HepG2 (cell line): ENCODE measurements around the gene LAMB2. TPM values are rescaled to one million over a fixed set of nuclear protein-coding genes. Genes with fewer than 3 reads are reported as not detected.

ENCODE experiments used
- CHD4 ChIP-seq: fragments of 200-600 bp; sonication (generic); IDR thresholded peaks from 2 replicates; pipeline ENCODE4 v1.7.0; 2017; ENCODE audit warnings: mild to moderate bottlenecking, low read length, borderline replicate concordance
- ETV5 ChIP-seq: IDR thresholded peaks from 2 replicates; pipeline ENCODE4 v1.6.1; 2018; ENCODE audit warnings: missing biosample characterization, missing genetic modification reagents, inconsistent platforms, borderline replicate concordance
- FOXA1 ChIP-seq, 2 experiments: fragments of 450-650 bp in 1 of 2; sonication (generic) in 1 of 2; formaldehyde crosslinking in 1 of 2; IDR thresholded peaks; 2 replicates each; pipeline versions ENCODE4 v1.4.0 to v1.6.1; 2016 to 2020; ENCODE audit warnings: missing genetic modification reagents in 1 of 2
- FOXM1 ChIP-seq: sonication (generic); formaldehyde crosslinking; IDR thresholded peaks from 2 replicates; pipeline ENCODE4 v1.5.0; 2020; ENCODE audit warnings: missing genetic modification reagents
- JUN ChIP-seq: sonication (generic); formaldehyde crosslinking; IDR thresholded peaks from 2 replicates; pipeline ENCODE4 v1.4.0; 2020; ENCODE audit warnings: mild to moderate bottlenecking, missing genetic modification reagents
- KDM1A ChIP-seq: IDR thresholded peaks from 2 replicates; pipeline ENCODE4 v1.6.1; 2016; ENCODE audit warnings: missing compliant biosample characterization
- MIXL1 ChIP-seq: IDR thresholded peaks from 2 replicates; pipeline ENCODE4 v1.6.1; 2016
- NFKBIZ ChIP-seq: IDR thresholded peaks from 2 replicates; pipeline ENCODE4 v1.6.1; 2018; ENCODE audit warnings: missing genetic modification reagents, missing compliant biosample characterization
- POLR2AphosphoS2 ChIP-seq: IDR thresholded peaks from 2 replicates; pipeline ENCODE4 v1.6.1; 2011; ENCODE audit warnings: low read depth, low read length, improper control_type of control experiment
- SALL2 ChIP-seq: sonication (generic); formaldehyde crosslinking; IDR thresholded peaks from 2 replicates; pipeline ENCODE4 v1.8.1; 2023; ENCODE audit warnings: mild to moderate bottlenecking, missing genetic modification reagents, inconsistent platforms
- TBP ChIP-seq: sonication (generic); formaldehyde crosslinking; IDR thresholded peaks from 2 replicates; pipeline ENCODE4 v1.5.0; 2020; ENCODE audit warnings: missing genetic modification reagents
- TBX3 ChIP-seq: fragments of 450-650 bp; IDR thresholded peaks from 2 replicates; pipeline ENCODE4 v1.6.1; 2017; ENCODE audit warnings: antibody characterized with exemption, mild to moderate bottlenecking, inconsistent platforms, borderline replicate concordance
- TMF1 ChIP-seq: sonication (generic); formaldehyde crosslinking; IDR thresholded peaks from 2 replicates; pipeline ENCODE4 v1.8.1; 2022; ENCODE audit warnings: low read depth, missing genetic modification reagents
- ZBTB8A ChIP-seq: sonication (generic); formaldehyde crosslinking; IDR thresholded peaks from 2 replicates; pipeline ENCODE4 v1.4.0; 2020; ENCODE audit warnings: mild to moderate bottlenecking, low read depth, missing genetic modification reagents, borderline replicate concordance
- ZMYM4 ChIP-seq: sonication (generic); formaldehyde crosslinking; IDR thresholded peaks from 2 replicates; pipeline ENCODE4 v1.8.1; 2023; ENCODE audit warnings: mild to moderate bottlenecking, missing genetic modification reagents
- ZNF331 ChIP-seq: sonication (generic); formaldehyde crosslinking; IDR thresholded peaks from 2 replicates; pipeline ENCODE4 v1.4.0; 2020; ENCODE audit warnings: missing genetic modification reagents
- ZNF446 ChIP-seq: sonication (generic); formaldehyde crosslinking; IDR thresholded peaks from 2 replicates; pipeline ENCODE4 v1.5.0; 2020; ENCODE audit warnings: mild to moderate bottlenecking, missing genetic modification reagents
- ZNF747 ChIP-seq: sonication (generic); formaldehyde crosslinking; IDR thresholded peaks from 2 replicates; pipeline ENCODE4 v1.8.1; 2023; ENCODE audit warnings: missing genetic modification reagents, mild to moderate bottlenecking, borderline replicate concordance
- ZNF780A ChIP-seq: sonication (generic); formaldehyde crosslinking; IDR thresholded peaks from 2 replicates; pipeline ENCODE4 v1.8.0; 2022; ENCODE audit warnings: mild to moderate bottlenecking, missing genetic modification reagents, moderate library complexity
- ZNF788 ChIP-seq: sonication (generic); formaldehyde crosslinking; IDR thresholded peaks from 2 replicates; pipeline ENCODE4 v1.5.0; 2020; ENCODE audit warnings: mild to moderate bottlenecking, missing genetic modification reagents, borderline replicate concordance
- ZNF879 ChIP-seq: sonication (generic); formaldehyde crosslinking; IDR thresholded peaks from 2 replicates; pipeline ENCODE4 v1.8.1; 2023; ENCODE audit warnings: missing genetic modification reagents
- polyA plus RNA-seq, 8 experiments: library from polyadenylated mRNA; depleted of rRNA in 3 of 8; stranded (reverse) in 7 of 8; unstranded in 1 of 8; fragments of >200 nt; fragmentation: Illumina TruSeq in 4 of 8; extraction: Trizol in 4 of 8; gene quantifications; 2 replicates each; pipeline versions ENCODE4 v1.2.1 to v1.2.3, GENCODE V29; 2011 to 2016; ENCODE audit warnings: low read depth in 4 of 8, missing spikeins in 1 of 8, mixed read lengths in 1 of 8; ENCODE audit not compliant: insufficient read depth in 1 of 8
- total RNA-seq, 5 experiments: library from RNA; depleted of rRNA; stranded (reverse); fragments of >200 nt; fragmentation: Illumina TruSeq; extraction: Trizol; gene quantifications; 2 replicates each; pipeline ENCODE4 v1.2.3, GENCODE V29; 2016; ENCODE audit warnings: low read depth in 1 of 5
- TF ChIP-seq, protein P1 (sequence below): IDR thresholded peaks from 2 replicates; pipeline ENCODE4 v1.6.1; 2016; ENCODE audit warnings: mild to moderate bottlenecking
- TF ChIP-seq, protein P2 (sequence below): sonication (generic); formaldehyde crosslinking; IDR thresholded peaks from 2 replicates; pipeline ENCODE4 v1.8.1; 2023; ENCODE audit warnings: missing genetic modification reagents, inconsistent platforms, borderline replicate concordance
- TF ChIP-seq, protein P3 (sequence below): sonication (generic); formaldehyde crosslinking; IDR thresholded peaks from 2 replicates; pipeline ENCODE4 v1.5.1; 2020; ENCODE audit warnings: mild to moderate bottlenecking, missing genetic modification reagents, moderate library complexity
- TF ChIP-seq, protein P4 (sequence below): sonication (generic); IDR thresholded peaks from 2 replicates; pipeline ENCODE4 v1.6.1; 2016; ENCODE audit warnings: low read depth, borderline replicate concordance
- TF ChIP-seq, protein P5 (sequence below): sonication (generic); formaldehyde crosslinking; IDR thresholded peaks from 2 replicates; pipeline ENCODE4 v1.4.0; 2020; ENCODE audit warnings: missing genetic modification reagents, low read depth, mild to moderate bottlenecking, borderline replicate concordance

Gene LAMB2
- total and polyA plus RNA-seq, 2 of the 13 experiments (the other 11 are each of a cell fraction or from before 2014, with no cell fraction given), result 208 to 443 TPM

DNA sequence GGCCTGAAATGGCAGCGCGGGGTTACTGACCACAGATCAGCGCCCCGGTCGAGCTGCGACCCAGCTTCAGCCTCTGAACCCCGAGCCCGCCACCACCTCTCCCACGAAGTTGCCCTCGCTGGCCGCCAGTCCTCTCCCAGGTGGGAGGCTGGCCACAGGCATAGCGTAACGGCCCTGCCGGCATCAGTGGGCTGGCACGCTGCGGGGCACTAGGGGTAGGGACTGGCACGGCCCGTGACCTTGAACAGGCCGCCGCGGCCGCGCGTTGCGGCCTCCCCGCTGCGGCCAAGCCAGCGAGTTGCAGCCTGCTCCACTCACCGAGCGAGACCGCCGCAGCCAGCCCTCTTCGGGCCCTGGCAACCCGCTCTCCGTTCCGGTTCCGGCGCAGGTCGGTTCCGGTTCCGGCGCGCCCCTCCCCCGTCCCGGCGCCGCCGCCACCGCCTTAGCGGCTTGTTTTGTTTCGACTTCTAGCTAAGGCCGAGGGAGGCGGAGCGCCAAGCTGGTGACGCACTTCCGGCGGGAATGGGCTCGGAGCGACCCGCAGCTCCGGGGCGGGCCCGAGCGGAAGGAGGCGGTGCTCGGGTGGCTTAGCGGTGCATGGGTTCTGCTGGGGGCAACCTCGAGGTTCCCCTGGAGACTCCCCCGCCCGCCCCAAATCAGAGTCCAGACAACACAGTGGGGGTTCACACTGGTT lies 12.3 kb downstream of the LAMB2 start, which contains the start of gene USP19 (continued):
- peak; percentile 93 for TF ChIP-seq FOXM1
- peak; percentile 42; the same call in 1 of the 2 replicates for TF ChIP-seq MIXL1
- TF ChIP-seq, protein P1, sequence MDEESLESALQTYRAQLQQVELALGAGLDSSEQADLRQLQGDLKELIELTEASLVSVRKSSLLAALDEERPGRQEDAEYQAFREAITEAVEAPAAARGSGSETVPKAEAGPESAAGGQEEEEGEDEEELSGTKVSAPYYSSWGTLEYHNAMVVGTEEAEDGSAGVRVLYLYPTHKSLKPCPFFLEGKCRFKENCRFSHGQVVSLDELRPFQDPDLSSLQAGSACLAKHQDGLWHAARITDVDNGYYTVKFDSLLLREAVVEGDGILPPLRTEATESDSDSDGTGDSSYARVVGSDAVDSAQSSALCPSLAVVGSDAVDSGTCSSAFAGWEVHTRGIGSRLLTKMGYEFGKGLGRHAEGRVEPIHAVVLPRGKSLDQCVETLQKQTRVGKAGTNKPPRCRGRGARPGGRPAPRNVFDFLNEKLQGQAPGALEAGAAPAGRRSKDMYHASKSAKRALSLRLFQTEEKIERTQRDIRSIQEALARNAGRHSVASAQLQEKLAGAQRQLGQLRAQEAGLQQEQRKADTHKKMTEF (CRISPR knock-in tag), result peak; percentile 93
- TF ChIP-seq ZNF747 (CRISPR knock-in tag), result peak; percentile 76; the same call in 1 of the 2 replicates
- TF ChIP-seq NFKBIZ (CRISPR knock-in tag), result 0 out of 2 replicates have a peak, but pooled peaks have one; percentile 50
- TF ChIP-seq ZNF788 (CRISPR knock-in tag), result peak; percentile 71; the same call in 1 of the 2 replicates
- TF ChIP-seq ZNF446, result 0 out of 2 replicates have a peak, but pooled peaks have one; percentile 69
- TF ChIP-seq SALL2 (CRISPR knock-in tag), result peak; percentile 59
- TF ChIP-seq JUN (CRISPR knock-in tag), result no peak
- 0 out of 2 replicates have a peak, but pooled peaks have one; percentile 61 for TF ChIP-seq TMF1 (CRISPR knock-in tag)
- no peak for TF ChIP-seq CHD4
- peak; percentile 83 for TF ChIP-seq ZNF331 (CRISPR knock-in tag)
- peak; percentile 90 for TF ChIP-seq ETV5 (CRISPR knock-in tag)
- TF ChIP-seq ZBTB8A (CRISPR knock-in tag), result no peak
- TF ChIP-seq TBX3, result no peak
- TF ChIP-seq, protein P2, sequence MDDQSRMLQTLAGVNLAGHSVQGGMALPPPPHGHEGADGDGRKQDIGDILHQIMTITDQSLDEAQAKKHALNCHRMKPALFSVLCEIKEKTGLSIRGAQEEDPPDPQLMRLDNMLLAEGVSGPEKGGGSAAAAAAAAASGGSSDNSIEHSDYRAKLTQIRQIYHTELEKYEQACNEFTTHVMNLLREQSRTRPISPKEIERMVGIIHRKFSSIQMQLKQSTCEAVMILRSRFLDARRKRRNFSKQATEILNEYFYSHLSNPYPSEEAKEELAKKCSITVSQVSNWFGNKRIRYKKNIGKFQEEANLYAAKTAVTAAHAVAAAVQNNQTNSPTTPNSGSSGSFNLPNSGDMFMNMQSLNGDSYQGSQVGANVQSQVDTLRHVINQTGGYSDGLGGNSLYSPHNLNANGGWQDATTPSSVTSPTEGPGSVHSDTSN, result no peak
- no peak for TF ChIP-seq ZNF879
- TF ChIP-seq, protein P3, sequence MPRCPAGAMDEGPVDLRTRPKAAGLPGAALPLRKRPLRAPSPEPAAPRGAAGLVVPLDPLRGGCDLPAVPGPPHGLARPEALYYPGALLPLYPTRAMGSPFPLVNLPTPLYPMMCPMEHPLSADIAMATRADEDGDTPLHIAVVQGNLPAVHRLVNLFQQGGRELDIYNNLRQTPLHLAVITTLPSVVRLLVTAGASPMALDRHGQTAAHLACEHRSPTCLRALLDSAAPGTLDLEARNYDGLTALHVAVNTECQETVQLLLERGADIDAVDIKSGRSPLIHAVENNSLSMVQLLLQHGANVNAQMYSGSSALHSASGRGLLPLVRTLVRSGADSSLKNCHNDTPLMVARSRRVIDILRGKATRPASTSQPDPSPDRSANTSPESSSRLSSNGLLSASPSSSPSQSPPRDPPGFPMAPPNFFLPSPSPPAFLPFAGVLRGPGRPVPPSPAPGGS, result no peak; the same call in 1 of the 2 replicates
- no peak for TF ChIP-seq KDM1A (CRISPR knock-in tag)
- TF ChIP-seq FOXA1 (IDR thresholded peaks at IDR 0.05), result no peak
- TF ChIP-seq FOXA1 (CRISPR knock-in tag; IDR thresholded peaks at IDR 0.05), result peak; percentile 38; the same call in 1 of the 2 replicates
- TF ChIP-seq TBP (CRISPR knock-in tag), result no peak
- TF ChIP-seq POLR2AphosphoS2, result no peak
- TF ChIP-seq ZNF780A (CRISPR knock-in tag), result no peak
- TF ChIP-seq, protein P4, sequence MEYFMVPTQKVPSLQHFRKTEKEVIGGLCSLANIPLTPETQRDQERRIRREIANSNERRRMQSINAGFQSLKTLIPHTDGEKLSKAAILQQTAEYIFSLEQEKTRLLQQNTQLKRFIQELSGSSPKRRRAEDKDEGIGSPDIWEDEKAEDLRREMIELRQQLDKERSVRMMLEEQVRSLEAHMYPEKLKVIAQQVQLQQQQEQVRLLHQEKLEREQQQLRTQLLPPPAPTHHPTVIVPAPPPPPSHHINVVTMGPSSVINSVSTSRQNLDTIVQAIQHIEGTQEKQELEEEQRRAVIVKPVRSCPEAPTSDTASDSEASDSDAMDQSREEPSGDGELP, result peak; percentile 8; the same call in 1 of the 2 replicates
- no peak for TF ChIP-seq ZMYM4 (CRISPR knock-in tag)
- TF ChIP-seq, protein P5, sequence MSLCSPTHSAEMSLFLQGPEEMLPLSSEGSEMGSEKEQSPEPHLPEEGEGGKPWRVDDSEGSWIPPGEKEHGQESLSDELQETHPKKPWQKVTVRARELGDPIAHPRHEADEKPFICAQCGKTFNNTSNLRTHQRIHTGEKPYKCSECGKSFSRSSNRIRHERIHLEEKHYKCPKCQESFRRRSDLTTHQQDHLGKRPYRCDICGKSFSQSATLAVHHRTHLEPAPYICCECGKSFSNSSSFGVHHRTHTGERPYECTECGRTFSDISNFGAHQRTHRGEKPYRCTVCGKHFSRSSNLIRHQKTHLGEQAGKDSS (CRISPR knock-in tag), result no peak
